Stimulated activated naive CD8-positive, alpha-beta T cell treated with anti-CD3 and anti-CD28 coated beads, Interleukin-15, Interleukin-2, amounts not matched to agents 100 U/mL and 50 U/mL, for 24 hours (primary cell): ENCODE measurements around the gene NEURL2.
"Not testable (repeated sequence)": the region's sequence is repeated elsewhere in the genome, so short reads cannot be mapped to it uniquely, and the experiment has no call there.

Experiments used
- ATAC-seq: fragments of 150-1000 bp; cut with Tn5 transposase; one replicate; pipeline ENCODE4 v1.10.0; 2021
- DNase-seq: peaks from one replicate; pipeline ENCODE4 v3.0.0; 2021

NEURL2 gene

GRCh38 chr20:45899046-45899835 is 8.2 kb upstream of the NEURL2 start:
- DNase-seq (no peak), ATAC-seq (no peak)

- DNase-seq (no peak), ATAC-seq (peak; percentile 15)
Observed at GRCh38 chr20:45898285-45898684, 7.3 kb upstream of the NEURL2 start.

- DNase-seq, result no peak
- no peak for ATAC-seq
Observed at GRCh38 chr20:45897692-45898091, 6.7 kb upstream of the NEURL2 start.

- DNase-seq (no peak), ATAC-seq (no peak)
Observed at GRCh38 chr20:45897289-45897688, 6.3 kb upstream of the NEURL2 start.

- ATAC-seq, result no peak
- no peak for DNase-seq
Observed at GRCh38 chr20:45896641-45897161, 5.7 kb upstream of the NEURL2 start.

- ATAC-seq, result no peak
- DNase-seq, result no peak
Observed at GRCh38 chr20:45894797-45895196, 3.8 kb upstream of the NEURL2 start.

- ATAC-seq, result no peak
- no peak for DNase-seq
Observed at GRCh38 chr20:45893831-45894230, 2.8 kb upstream of the NEURL2 start.

GRCh38 chr20:45892828-45893500 is 2.0 kb upstream of the NEURL2 start:
- no peak for DNase-seq
- ATAC-seq, result peak; percentile 11

- DNase-seq, result no peak
- ATAC-seq, result no peak
Observed at GRCh38 chr20:45892049-45892825, 1.2 kb upstream of the NEURL2 start.

- DNase-seq (peak; percentile 69), ATAC-seq (peak; percentile 42)
Observed at GRCh38 chr20:45890077-45890984, 677 bp downstream of the NEURL2 start.

GRCh38 chr20:45888681-45889080 is 2.3 kb downstream of the NEURL2 start:
- DNase-seq (no peak), ATAC-seq (no peak)

- no peak for ATAC-seq
- DNase-seq, result no peak
Observed at GRCh38 chr20:45887346-45887715, 3.7 kb downstream of the NEURL2 start, which contains the start of gene SPATA25. Gene SPATA25 (minus strand): TSS chr20:45887622. CDS start chr20:45887590, 32 bp downstream.

GRCh38 chr20:45886590-45887345 is 4.2 kb downstream of the NEURL2 start:
- ATAC-seq, result no peak
- DNase-seq, result no peak

- DNase-seq (no peak), ATAC-seq (no peak)
Observed at GRCh38 chr20:45883100-45883469, 7.9 kb downstream of the NEURL2 start.

GRCh38 chr20:45882469-45883099 is 8.4 kb downstream of the NEURL2 start:
- no peak for ATAC-seq
- no peak for DNase-seq

- peak; percentile 97 for ATAC-seq
- peak; percentile 99 for DNase-seq
Observed at GRCh38 chr20:45880988-45881788, 9.8 kb downstream of the NEURL2 start, which contains the start of gene ZSWIM1. Gene ZSWIM1 (plus strand): TSS chr20:45881227. CDS start chr20:45882593, 1,366 bp downstream.

GRCh38 chr20:45878076-45878761 is 12.8 kb downstream of the NEURL2 start:
- no peak for DNase-seq
- no peak for ATAC-seq

- DNase-seq (no peak), ATAC-seq (no peak)
Observed at GRCh38 chr20:45874576-45874975, 16.4 kb downstream of the NEURL2 start.

- not testable (repeated sequence) for ATAC-seq, DNase-seq
Observed at GRCh38 chr20:45874104-45874481, 16.9 kb downstream of the NEURL2 start.
